PC-3 (cell line): ENCODE measurements around the gene LRP1B. TPM values are rescaled to one million over a fixed set of nuclear protein-coding genes. Genes with fewer than 3 reads are reported as not detected.
"Not testable (repeated sequence)": the region's sequence is repeated elsewhere in the genome, so short reads cannot be mapped to it uniquely, and the experiment has no call there.

Experiments used
- ATAC-seq: fragments of 200-7000 bp; cut with Tn5 transposase; 2 replicates; pipeline ENCODE4 v1.9.1; 2020; ENCODE audit warnings: mild to moderate bottlenecking, moderate library complexity
- BruUV-seq: library from RNA; stranded (reverse); fragments of 400-500 nt; replicated peaks from 2 replicates; lab custom pipeline; 2021; lab: Mats Ljungman, UMichigan
- CTCF ChIA-PET: fragments of 300-600 bp; sonication (Branson Sonifier 250); formaldehyde crosslinking; loops from one replicate; lab custom pipeline; 2022; ENCODE audit warnings: antibody characterized with exemption; lab: Charles Lee
- POLR2A ChIA-PET: fragments of 300-600 bp; sonication (Branson Sonifier 250); formaldehyde crosslinking; loops from one replicate; lab custom pipeline; 2022; ENCODE audit warnings: antibody characterized with exemption; ENCODE audit not compliant: unreplicated experiment; lab: Charles Lee
- DNase-seq: peaks from one replicate; pipeline ENCODE4 v3.0.0-alpha.2; 2015
- H2AFZ ChIP-seq: fragments of 300-600 bp; sonication (generic); 2 replicates; pipeline ENCODE4 v1.6.0; 2016; ENCODE audit warnings: antibody characterized with exemption, low read length
- H3F3A ChIP-seq: fragments of 300-600 bp; sonication (generic); one replicate; pipeline ENCODE4 v1.6.0; 2017; ENCODE audit warnings: antibody characterized with exemption, low read length, control low read depth, mild to moderate bottlenecking; ENCODE audit not compliant: unreplicated experiment
- H3K27ac ChIP-seq: fragments of 300-600 bp; sonication (generic); 2 replicates; pipeline ENCODE4 v1.5.1; 2016; ENCODE audit warnings: mild to moderate bottlenecking, low read length
- H3K27me3 ChIP-seq: fragments of 300-600 bp; sonication (generic); 2 replicates; pipeline ENCODE4 v1.6.1; 2016; ENCODE audit warnings: low read length, mixed read lengths
- H3K36me3 ChIP-seq: fragments of 300-600 bp; sonication (generic); 2 replicates; pipeline ENCODE4 v1.6.1; 2016; ENCODE audit warnings: low read depth, mixed run types, low read length, mixed read lengths
- H3K4me1 ChIP-seq: fragments of 300-600 bp; sonication (generic); 2 replicates; pipeline ENCODE4 v1.5.1; 2016; ENCODE audit warnings: low read length; ENCODE audit not compliant: insufficient read depth
- H3K4me2 ChIP-seq: fragments of 300-600 bp; sonication (generic); 2 replicates; pipeline ENCODE4 v1.6.0; 2016; ENCODE audit warnings: low read length
- H3K4me3 ChIP-seq: fragments of 300-600 bp; sonication (generic); 2 replicates; pipeline ENCODE4 v1.5.1; 2016; ENCODE audit warnings: mild to moderate bottlenecking, low read length, mixed read lengths
- H3K79me2 ChIP-seq: fragments of 300-600 bp; sonication (generic); 2 replicates; pipeline ENCODE4 v1.6.1; 2017; ENCODE audit warnings: low read length, mixed read lengths
- H3K9ac ChIP-seq: fragments of 300-600 bp; sonication (generic); 2 replicates; pipeline ENCODE4 v1.6.0; 2016; ENCODE audit warnings: mild to moderate bottlenecking, low read length
- H3K9me2 ChIP-seq: fragments of 300-600 bp; sonication (generic); replicated peaks from 2 replicates; pipeline ENCODE4 v1.6.1; 2016; ENCODE audit warnings: mixed run types, low read length, mixed read lengths
- H3K9me3 ChIP-seq: fragments of 300-600 bp; sonication (generic); 2 replicates; pipeline ENCODE4 v1.6.1; 2016; ENCODE audit warnings: low read length, mixed read lengths
- H4K20me1 ChIP-seq: fragments of 300-600 bp; sonication (generic); 2 replicates; pipeline ENCODE4 v1.6.1; 2016; ENCODE audit warnings: low read length, mixed read lengths
- EZH2 ChIP-seq: fragments of 300-600 bp; sonication (generic); IDR thresholded peaks from one replicate; pipeline ENCODE4 v1.6.1; 2017; ENCODE audit warnings: antibody characterized with exemption, mild to moderate bottlenecking, low read length; ENCODE audit not compliant: unreplicated experiment
- EZH2phosphoT487 ChIP-seq: fragments of 300-600 bp; sonication (generic); IDR thresholded peaks from 2 replicates; pipeline ENCODE4 v1.6.1; 2018; ENCODE audit warnings: mild to moderate bottlenecking, antibody characterized with exemption, low read length, borderline replicate concordance
- intact Hi-C: fragments of 100-400 bp; cut with micrococcal nuclease; formaldehyde crosslinking; loops from 2 replicates; pipeline ENCODE4 v1.9.0; 2023
- total RNA-seq: library from RNA; depleted of rRNA; stranded (reverse); fragments of >200 nt; gene quantifications from 2 replicates; pipeline ENCODE4 v1.2.3, GENCODE V29; 2014
- TF ChIP-seq, protein P1 (sequence below): fragments of 300-600 bp; sonication (generic); conservative IDR thresholded peaks from 2 replicates; pipeline ENCODE4 v1.5.1; 2017; ENCODE audit warnings: antibody characterized with exemption, low read depth, mild to moderate bottlenecking, low read length

Gene LRP1B
- total RNA-seq, 1 experiment from 2014 or later = 0.04 TPM

- peak; percentile 30 for DNase-seq
- TF ChIP-seq, protein P1, sequence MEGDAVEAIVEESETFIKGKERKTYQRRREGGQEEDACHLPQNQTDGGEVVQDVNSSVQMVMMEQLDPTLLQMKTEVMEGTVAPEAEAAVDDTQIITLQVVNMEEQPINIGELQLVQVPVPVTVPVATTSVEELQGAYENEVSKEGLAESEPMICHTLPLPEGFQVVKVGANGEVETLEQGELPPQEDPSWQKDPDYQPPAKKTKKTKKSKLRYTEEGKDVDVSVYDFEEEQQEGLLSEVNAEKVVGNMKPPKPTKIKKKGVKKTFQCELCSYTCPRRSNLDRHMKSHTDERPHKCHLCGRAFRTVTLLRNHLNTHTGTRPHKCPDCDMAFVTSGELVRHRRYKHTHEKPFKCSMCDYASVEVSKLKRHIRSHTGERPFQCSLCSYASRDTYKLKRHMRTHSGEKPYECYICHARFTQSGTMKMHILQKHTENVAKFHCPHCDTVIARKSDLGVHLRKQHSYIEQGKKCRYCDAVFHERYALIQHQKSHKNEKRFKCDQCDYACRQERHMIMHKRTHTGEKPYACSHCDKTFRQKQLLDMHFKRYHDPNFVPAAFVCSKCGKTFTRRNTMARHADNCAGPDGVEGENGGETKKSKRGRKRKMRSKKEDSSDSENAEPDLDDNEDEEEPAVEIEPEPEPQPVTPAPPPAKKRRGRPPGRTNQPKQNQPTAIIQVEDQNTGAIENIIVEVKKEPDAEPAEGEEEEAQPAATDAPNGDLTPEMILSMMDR = no peak
- TF ChIP-seq EZH2phosphoT487 = no peak
- TF ChIP-seq EZH2 = no peak
Measured at GRCh38 chr2:140975237-140975636, 1155.6 kb downstream of the LRP1B start.

GRCh38 chr2:140972724-140973123 is 1158.1 kb downstream of the LRP1B start:
- H3K9me2 ChIP-seq = no peaks in the 10 kb centered on the region
- no peaks in the 10 kb centered on the region for H3K36me3 ChIP-seq
- BruUV-seq = no TSS peak
- TF ChIP-seq EZH2 (no peak), EZH2phosphoT487 (no peak)
- TF ChIP-seq, protein P1 = no peak
- H3K9ac ChIP-seq = no peak overlapping the region
- ChIA-PET CTCF (no interaction called here), POLR2A (no interaction called here)
- intact Hi-C loops = no loop called here
- no peaks in the 10 kb centered on the region for H3K27me3 ChIP-seq
- no peaks in the 10 kb centered on the region for H4K20me1 ChIP-seq
- H2AFZ ChIP-seq = no peak overlapping the region
- no peak for DNase-seq
- no peak overlapping the region for H3K27ac ChIP-seq
- no peaks in the 10 kb centered on the region for H3K79me2 ChIP-seq
- no peak overlapping the region for H3K4me2 ChIP-seq
- H3K4me1 ChIP-seq = no peaks in the 10 kb centered on the region
- no peak for ATAC-seq
- H3F3A ChIP-seq = no peaks in the 10 kb centered on the region
- H3K4me3 ChIP-seq = no peak overlapping the region
- H3K9me3 ChIP-seq = no peaks in the 10 kb centered on the region

More at GRCh38 chr2:140975237-140975636, 1155.6 kb downstream of the LRP1B start:
- Histone ChIP-seq H3K9ac (no peak overlapping the region), H3K27ac (no peak overlapping the region), H3K4me2 (no peak overlapping the region), H3K79me2 (no peaks in the 10 kb centered on the region), H3K9me2 (no peaks in the 10 kb centered on the region), H3K4me1 (no peaks in the 10 kb centered on the region), H3K9me3 (no peaks in the 10 kb centered on the region), H3F3A (no peaks in the 10 kb centered on the region), H2AFZ (no peak overlapping the region), H3K27me3 (no peaks in the 10 kb centered on the region), H4K20me1 (no peaks in the 10 kb centered on the region), H3K36me3 (no peaks in the 10 kb centered on the region), H3K4me3 (no peak overlapping the region)
- no peak for ATAC-seq
- intact Hi-C loops = no loop called here
- BruUV-seq = no TSS peak
- CTCF ChIA-PET = no interaction called here
- POLR2A ChIA-PET = no interaction called here

DNA sequence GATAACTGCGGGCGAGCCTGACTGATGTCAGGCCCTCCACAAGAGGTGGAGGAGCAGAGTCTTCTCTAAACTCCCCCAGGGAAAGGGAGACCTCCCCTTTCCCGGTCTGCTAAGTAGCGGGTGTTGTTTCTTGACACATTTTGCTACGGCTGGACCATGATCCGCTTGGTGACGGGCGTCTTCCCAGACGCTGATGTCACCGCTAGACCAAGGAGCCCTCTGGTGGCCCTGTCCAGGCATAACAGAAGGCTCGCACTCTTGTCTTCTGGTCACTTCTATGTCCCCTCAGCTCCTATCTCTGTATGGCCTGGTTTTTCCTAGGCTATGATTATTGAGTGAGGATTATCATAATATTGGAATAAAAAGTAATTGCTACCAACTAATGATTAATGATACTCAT is 1166.5 kb downstream of the LRP1B start:
- BruUV-seq, H3K79me2 ChIP-seq, H3K36me3 ChIP-seq, POLR2A ChIA-PET, H3K9me2 ChIP-seq, H3K27ac ChIP-seq, H2AFZ ChIP-seq, H3F3A ChIP-seq, H3K27me3 ChIP-seq, H3K9ac ChIP-seq, H3K4me2 ChIP-seq, ATAC-seq, H3K4me3 ChIP-seq, H3K4me1 ChIP-seq, H3K9me3 ChIP-seq, H4K20me1 ChIP-seq: not testable (repeated sequence)
- TF ChIP-seq, protein P1 = peak; percentile 40; the same call in 1 of the 2 replicates
- intact Hi-C loops = loop anchor here (10.0 kb wide), 1 partner anchor 880 kb away; no protein-coding TSS in a partner anchor
- DNase-seq = peak; percentile 57
- CTCF ChIA-PET = interaction anchor here (0.6 kb wide), 1 partner anchor 935 kb away, joined by 11 read pairs; no protein-coding TSS in a partner anchor
